Smooth muscle cell (in vitro differentiated cells): ENCODE data around the gene SDE2. TPM values are rescaled to one million over a fixed set of nuclear protein-coding genes. Genes with fewer than 3 reads are reported as not detected.
"Not testable (repeated sequence)": the region's sequence is repeated elsewhere in the genome, so short reads cannot be mapped to it uniquely, and the experiment has no call there.

Experiments used
- DNase-seq: peaks from one replicate; lab custom pipeline; 2025; ENCODE audit not compliant: unreplicated experiment; lab: John Stamatoyannopoulos, UW
- H2AFZ ChIP-seq: fragments of 200-600 bp; sonication (generic); 2 replicates; pipeline ENCODE4 v1.6.0; 2016; ENCODE audit warnings: antibody characterized with exemption, low read depth, mild to moderate bottlenecking
- H3F3A ChIP-seq: fragments of 200-600 bp; sonication (generic); 2 replicates; pipeline ENCODE4 v1.6.0; 2017; ENCODE audit warnings: antibody characterized with exemption, low read depth
- H3K27ac ChIP-seq: fragments of 200-600 bp; sonication (generic); 2 replicates; pipeline ENCODE4 v1.5.1; 2016; ENCODE audit warnings: low read depth, mild to moderate bottlenecking
- H3K27me3 ChIP-seq: fragments of 200-600 bp; sonication (generic); 2 replicates; pipeline ENCODE4 v1.6.1; 2016; ENCODE audit warnings: low read depth, mild to moderate bottlenecking
- H3K36me3 ChIP-seq: fragments of 200-600 bp; sonication (generic); 2 replicates; pipeline ENCODE4 v1.5.1; 2016; ENCODE audit warnings: low read depth
- H3K4me1 ChIP-seq: fragments of 200-600 bp; sonication (generic); 2 replicates; pipeline ENCODE4 v1.5.1; 2016; ENCODE audit warnings: low read depth
- H3K4me2 ChIP-seq: fragments of 200-600 bp; sonication (generic); 2 replicates; pipeline ENCODE4 v1.6.0; 2016; ENCODE audit warnings: mild to moderate bottlenecking
- H3K4me3 ChIP-seq: fragments of 200-600 bp; sonication (generic); 2 replicates; pipeline ENCODE4 v1.5.1; 2016; ENCODE audit warnings: mild to moderate bottlenecking
- H3K79me2 ChIP-seq: fragments of 200-600 bp; sonication (generic); 2 replicates; pipeline ENCODE4 v1.6.0; 2016; ENCODE audit warnings: low read depth, mild to moderate bottlenecking
- H3K9ac ChIP-seq: fragments of 200-600 bp; sonication (generic); 2 replicates; pipeline ENCODE4 v1.6.0; 2016; ENCODE audit warnings: low read depth
- H3K9me3 ChIP-seq: fragments of 200-600 bp; sonication (generic); replicated peaks from 2 replicates; pipeline ENCODE4 v1.5.1; 2016; ENCODE audit warnings: low read depth
- H4K20me1 ChIP-seq: fragments of 200-600 bp; sonication (generic); 2 replicates; pipeline ENCODE4 v1.6.0; 2016; ENCODE audit warnings: low read depth
- WGBS: methylation state at CpG from one replicate; pipeline ENCODE4 v1.1.7; 2016; ENCODE audit warnings: low lambda C conversion rate; 5-methylcytosine and 5-hydroxymethylcytosine counted together
- polyA plus RNA-seq: library from polyadenylated mRNA; unstranded; fragments of >200 nt; fragmentation: Nextera tagmentation; extraction: Ambion mirVana; gene quantifications from 2 replicates; pipeline ENCODE4 v1.2.1, GENCODE V29; 2016
- total RNA-seq: library from RNA; depleted of rRNA; stranded (reverse); fragments of >200 nt; gene quantifications from 2 replicates; pipeline ENCODE4 v1.2.3, GENCODE V29; 2014
- TF ChIP-seq, protein P1 (sequence below): fragments of 200-600 bp; sonication (generic); IDR thresholded peaks from 2 replicates; pipeline ENCODE4 v1.5.1; 2017; ENCODE audit warnings: borderline replicate concordance, mild to moderate bottlenecking, antibody characterized with exemption; ENCODE audit not compliant: insufficient read depth, poor library complexity, severe bottlenecking

The SDE2 gene
- total and polyA plus RNA-seq, 2 experiments from 2014 or later, result 20.2 to 30.5 TPM

DNA sequence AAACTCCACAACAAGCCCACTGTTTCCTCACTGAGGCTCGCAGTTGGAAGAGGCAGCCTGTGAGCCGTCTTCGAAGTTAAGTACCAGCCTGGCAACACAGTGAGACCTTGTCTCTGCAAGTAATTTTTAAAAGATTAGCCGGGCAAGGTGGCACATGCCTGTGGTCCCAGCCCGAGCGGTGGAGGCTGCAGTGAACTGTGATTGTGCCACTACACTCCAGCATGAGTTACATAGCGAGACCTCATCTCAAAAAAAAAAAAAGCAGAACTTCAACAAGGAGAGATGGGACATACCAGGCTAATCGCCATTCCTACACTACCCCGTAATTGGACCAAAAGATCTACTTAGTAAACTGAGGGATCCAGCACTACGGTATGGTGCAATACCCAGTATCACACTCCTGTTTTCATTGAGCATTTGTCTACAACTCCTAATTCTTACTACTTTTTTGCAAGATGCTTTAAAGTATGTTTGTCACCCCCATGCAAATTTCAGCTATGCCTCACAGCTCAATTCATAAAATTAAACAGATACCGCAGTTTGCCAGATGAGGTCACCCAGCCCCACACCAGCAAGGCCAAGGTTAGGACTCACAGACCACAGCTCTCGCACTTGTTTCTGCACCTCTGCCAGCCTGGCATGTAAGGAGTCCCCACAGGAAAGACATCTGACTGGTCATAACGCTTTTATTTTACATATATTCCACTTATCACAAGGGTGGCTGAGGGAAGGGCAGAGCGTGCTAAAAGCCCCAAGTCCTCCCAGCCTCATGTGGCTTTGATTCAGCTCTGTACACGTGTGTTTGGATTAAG is 21.0 kb downstream of the SDE2 start:
- Histone ChIP-seq H3K27me3 (no peaks in the 10 kb centered on the region), H3F3A (no peaks in the 10 kb centered on the region), H3K9ac (no peak overlapping the region), H3K4me2 (no peak overlapping the region), H3K36me3 (peaks cover 17% of the 10 kb centered on the region), H3K4me3 (no peak overlapping the region), H4K20me1 (no peaks in the 10 kb centered on the region), H3K9me3 (no peaks in the 10 kb centered on the region), H2AFZ (no peak overlapping the region), H3K27ac (no peak overlapping the region), H3K79me2 (no peaks in the 10 kb centered on the region), H3K4me1 (no peaks in the 10 kb centered on the region)
- TF ChIP-seq, protein P1, sequence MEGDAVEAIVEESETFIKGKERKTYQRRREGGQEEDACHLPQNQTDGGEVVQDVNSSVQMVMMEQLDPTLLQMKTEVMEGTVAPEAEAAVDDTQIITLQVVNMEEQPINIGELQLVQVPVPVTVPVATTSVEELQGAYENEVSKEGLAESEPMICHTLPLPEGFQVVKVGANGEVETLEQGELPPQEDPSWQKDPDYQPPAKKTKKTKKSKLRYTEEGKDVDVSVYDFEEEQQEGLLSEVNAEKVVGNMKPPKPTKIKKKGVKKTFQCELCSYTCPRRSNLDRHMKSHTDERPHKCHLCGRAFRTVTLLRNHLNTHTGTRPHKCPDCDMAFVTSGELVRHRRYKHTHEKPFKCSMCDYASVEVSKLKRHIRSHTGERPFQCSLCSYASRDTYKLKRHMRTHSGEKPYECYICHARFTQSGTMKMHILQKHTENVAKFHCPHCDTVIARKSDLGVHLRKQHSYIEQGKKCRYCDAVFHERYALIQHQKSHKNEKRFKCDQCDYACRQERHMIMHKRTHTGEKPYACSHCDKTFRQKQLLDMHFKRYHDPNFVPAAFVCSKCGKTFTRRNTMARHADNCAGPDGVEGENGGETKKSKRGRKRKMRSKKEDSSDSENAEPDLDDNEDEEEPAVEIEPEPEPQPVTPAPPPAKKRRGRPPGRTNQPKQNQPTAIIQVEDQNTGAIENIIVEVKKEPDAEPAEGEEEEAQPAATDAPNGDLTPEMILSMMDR, result no peak
- WGBS, result 91% methylated on average over 15 of the region's 15 CpGs
- DNase-seq, result no peak

DNA sequence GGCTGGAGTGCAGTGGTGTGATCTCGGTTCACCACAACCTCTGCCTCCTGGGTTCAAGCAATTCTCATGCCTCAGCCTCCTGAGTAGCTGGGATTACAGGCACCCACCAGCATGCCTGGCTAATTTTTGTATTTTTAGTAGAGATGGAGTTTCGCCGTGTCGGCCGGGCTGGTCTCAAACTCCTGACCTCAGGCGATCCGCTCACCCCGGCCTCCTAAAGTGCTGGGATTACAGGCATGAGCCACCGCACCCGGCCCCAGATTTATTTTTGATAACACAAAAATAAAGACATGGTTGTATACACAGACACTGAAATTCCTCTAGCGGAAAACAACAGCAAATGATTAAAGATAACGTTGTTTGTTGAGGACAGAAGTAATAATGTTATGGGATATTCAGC is 24.0 kb downstream of the SDE2 start:
- H2AFZ ChIP-seq, H3F3A ChIP-seq, H3K27ac ChIP-seq, H3K9me3 ChIP-seq, H4K20me1 ChIP-seq, H3K9ac ChIP-seq, DNase-seq, H3K4me2 ChIP-seq, H3K4me3 ChIP-seq, H3K27me3 ChIP-seq, H3K4me1 ChIP-seq, H3K79me2 ChIP-seq, H3K36me3 ChIP-seq: not testable (repeated sequence)
- WGBS, result 97% methylated on average over 12 of the region's 12 CpGs

DNA sequence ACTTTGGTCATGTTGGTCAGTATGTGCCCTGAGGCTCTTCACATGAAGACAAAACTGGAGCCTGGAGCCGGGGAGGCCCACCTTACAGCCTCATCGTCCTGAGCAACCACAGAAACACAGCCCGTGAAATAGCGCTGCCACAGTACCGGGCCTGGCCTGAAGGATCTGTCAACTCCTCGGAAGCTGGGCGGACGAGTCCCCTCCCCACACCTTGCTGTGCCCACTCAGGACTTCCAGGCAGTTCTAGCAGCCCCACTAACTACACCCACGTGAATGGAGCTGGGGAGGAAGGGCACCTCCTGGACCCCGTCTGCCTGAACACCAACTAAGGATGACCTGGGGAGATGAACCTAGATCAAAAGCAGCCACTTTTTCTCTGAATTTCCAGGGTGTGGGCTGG is 24.7 kb downstream of the SDE2 start:
- Histone ChIP-seq H3K36me3 (peaks cover 2% of the 10 kb centered on the region), H3K9me3 (no peaks in the 10 kb centered on the region), H4K20me1 (no peaks in the 10 kb centered on the region), H3K9ac (no peak overlapping the region), H3K4me2 (no peak overlapping the region), H2AFZ (no peak overlapping the region), H3F3A (no peaks in the 10 kb centered on the region), H3K4me3 (no peak overlapping the region), H3K79me2 (no peaks in the 10 kb centered on the region), H3K27ac (no peak overlapping the region), H3K27me3 (no peaks in the 10 kb centered on the region), H3K4me1 (no peaks in the 10 kb centered on the region)
- no peak for DNase-seq
- WGBS, result 94% methylated on average over 10 of the region's 10 CpGs
- TF ChIP-seq, protein P1, result no peak

DNA sequence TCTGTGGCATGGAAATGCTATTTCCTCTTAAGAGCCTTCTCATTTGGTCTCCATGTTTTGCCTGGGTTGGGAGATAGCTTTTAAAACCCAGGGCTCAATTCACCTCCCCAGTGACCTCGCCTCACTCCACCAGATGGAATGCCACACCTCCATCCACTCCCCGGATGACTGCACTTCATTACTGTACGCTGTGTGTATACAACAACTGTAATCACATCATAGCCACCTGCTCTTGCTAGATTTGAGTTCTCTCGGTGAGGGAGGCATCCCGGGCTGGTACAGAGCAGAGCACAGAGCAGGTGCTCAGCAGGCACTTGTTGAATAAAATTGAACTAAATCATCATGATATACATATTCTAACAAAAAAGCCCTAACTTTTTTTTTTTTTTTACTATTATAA is 26.0 kb downstream of the SDE2 start:
- Histone ChIP-seq H3K4me1 (no peaks in the 10 kb centered on the region), H4K20me1 (no peaks in the 10 kb centered on the region), H2AFZ (no peak overlapping the region), H3K4me2 (no peak overlapping the region), H3K9me3 (no peaks in the 10 kb centered on the region), H3K79me2 (no peaks in the 10 kb centered on the region), H3K27ac (no peak overlapping the region), H3K36me3 (no peaks in the 10 kb centered on the region), H3K9ac (no peak overlapping the region), H3F3A (no peaks in the 10 kb centered on the region), H3K4me3 (no peak overlapping the region), H3K27me3 (no peaks in the 10 kb centered on the region)
- WGBS, result 89% methylated on average over 5 of the region's 5 CpGs
- TF ChIP-seq, protein P1, result no peak
- DNase-seq, result no peak
